Neuronal stem cell (in vitro differentiated cells): Measurements from ENCODE around the gene GET3.
"Not testable (repeated sequence)": the region's sequence is repeated elsewhere in the genome, so short reads cannot be mapped to it uniquely, and the experiment has no call there.

ENCODE experiments used
- DNase-seq: peaks from one replicate; pipeline ENCODE4 v3.0.0-alpha.2; 2013; ENCODE audit warnings: low spot score
- H2AFZ ChIP-seq: one replicate; pipeline ENCODE4 v1.6.1; 2013; ENCODE audit warnings: mild to moderate bottlenecking, low read length, inconsistent platforms
- H2AK5ac ChIP-seq: 2 replicates; pipeline ENCODE4 v1.6.1; 2013; ENCODE audit warnings: low read depth, mild to moderate bottlenecking, inconsistent platforms, low read length, moderate library complexity, mixed read lengths
- H2BK120ac ChIP-seq: 2 replicates; pipeline ENCODE4 v1.6.1; 2013; ENCODE audit warnings: low read depth, mild to moderate bottlenecking, inconsistent platforms, low read length, moderate library complexity, mixed read lengths
- H2BK12ac ChIP-seq: one replicate; pipeline ENCODE4 v1.6.1; 2013; ENCODE audit warnings: low read length, inconsistent platforms
- H2BK15ac ChIP-seq: 2 replicates; pipeline ENCODE4 v1.6.1; 2013; ENCODE audit warnings: mild to moderate bottlenecking, low read length, inconsistent platforms, mixed read lengths
- H2BK5ac ChIP-seq: one replicate; pipeline ENCODE4 v1.6.1; 2013; ENCODE audit warnings: inconsistent platforms, mild to moderate bottlenecking, low read length, moderate library complexity
- H3K14ac ChIP-seq: one replicate; pipeline ENCODE4 v1.6.1; 2013; ENCODE audit warnings: low read length, inconsistent platforms
- H3K18ac ChIP-seq: 2 replicates; pipeline ENCODE4 v1.6.1; 2013; ENCODE audit warnings: low read length, inconsistent platforms
- H3K23ac ChIP-seq: 2 replicates; pipeline ENCODE4 v1.6.1; 2013; ENCODE audit warnings: low read depth, mild to moderate bottlenecking, mixed read lengths, low read length, inconsistent platforms; ENCODE audit not compliant: poor library complexity
- H3K27ac ChIP-seq: replicated peaks from 3 replicates; pipeline ENCODE4 v1.5.1; 2013; ENCODE audit warnings: low read length, inconsistent platforms
- H3K27me3 ChIP-seq, 3 experiments: 2 replicates each; pipeline ENCODE4 v1.6.1; 2013; ENCODE audit warnings: low read length in 3 of 3, mild to moderate bottlenecking in 2 of 3, inconsistent platforms in 1 of 3, low read depth in 1 of 3, mixed read lengths in 1 of 3, moderate library complexity in 1 of 3; ENCODE audit not compliant: control insufficient read depth in 3 of 3, insufficient read depth in 3 of 3
- H3K36me3 ChIP-seq, 2 donors: replicated peaks in 1 of 2; 2 replicates each; pipeline ENCODE4 v1.6.1; 2013; ENCODE audit warnings: low read length in 2 of 2; ENCODE audit not compliant: control insufficient read depth in 2 of 2, insufficient read depth in 2 of 2
- H3K4ac ChIP-seq: 2 replicates; pipeline ENCODE4 v1.6.1; 2013; ENCODE audit warnings: inconsistent platforms, mild to moderate bottlenecking, low read length, moderate library complexity
- H3K4me1 ChIP-seq, 2 donors: 1 replicate in 1 of 2; 2 replicates in 1 of 2; pipeline ENCODE4 v1.6.1; 2013; ENCODE audit warnings: low read length in 2 of 2, low read depth in 1 of 2; ENCODE audit not compliant: control insufficient read depth in 2 of 2, insufficient read depth in 1 of 2
- H3K4me2 ChIP-seq: one replicate; pipeline ENCODE4 v1.6.1; 2013; ENCODE audit warnings: mild to moderate bottlenecking, low read length, inconsistent platforms; ENCODE audit not compliant: insufficient read depth, poor library complexity, severe bottlenecking
- H3K4me3 ChIP-seq, 2 donors: 2 replicates each; pipeline ENCODE4 v1.5.1; 2013; ENCODE audit warnings: low read length in 2 of 2, mild to moderate bottlenecking in 2 of 2, inconsistent platforms in 1 of 2, moderate library complexity in 1 of 2
- H3K79me1 ChIP-seq: one replicate; pipeline ENCODE4 v1.6.1; 2013; ENCODE audit warnings: low read depth, mild to moderate bottlenecking, inconsistent platforms, low read length, moderate library complexity
- H3K9ac ChIP-seq: one replicate; pipeline ENCODE4 v1.6.1; 2013; ENCODE audit warnings: mild to moderate bottlenecking, low read depth, low read length, inconsistent platforms; ENCODE audit not compliant: poor library complexity
- H3K9me3 ChIP-seq, 2 donors: replicated peaks in 1 of 2; 2 replicates each; pipeline versions ENCODE3 to v1.6.1; 2013; ENCODE audit warnings: low read length in 2 of 2, mild to moderate bottlenecking in 2 of 2, inconsistent platforms in 1 of 2, low read depth in 1 of 2, mixed read lengths in 1 of 2, moderate library complexity in 1 of 2; ENCODE audit not compliant: control insufficient read depth in 2 of 2, insufficient read depth in 1 of 2
- H4K8ac ChIP-seq: one replicate; pipeline ENCODE4 v1.6.1; 2013; ENCODE audit warnings: low read depth, mild to moderate bottlenecking, inconsistent platforms, low read length, moderate library complexity
- H4K91ac ChIP-seq: one replicate; pipeline ENCODE4 v1.6.1; 2013; ENCODE audit warnings: low read length, low read depth, mild to moderate bottlenecking, inconsistent platforms; ENCODE audit not compliant: poor library complexity
- WGBS, 2 donors: extraction: QIAGEN DNeasy Blood & Tissue Kit; methylation state at CpG; one replicate each; pipeline ENCODE4 v1.1.7; 2013; ENCODE audit warnings: missing lambda C conversion rate in 2 of 2, mixed read lengths in 1 of 2; ENCODE audit not compliant: insufficient read length in 2 of 2, insufficient replicate concordance in 1 of 2; ENCODE audit errors: extremely low coverage in 2 of 2; 5-methylcytosine and 5-hydroxymethylcytosine counted together

The GET3 gene

DNA sequence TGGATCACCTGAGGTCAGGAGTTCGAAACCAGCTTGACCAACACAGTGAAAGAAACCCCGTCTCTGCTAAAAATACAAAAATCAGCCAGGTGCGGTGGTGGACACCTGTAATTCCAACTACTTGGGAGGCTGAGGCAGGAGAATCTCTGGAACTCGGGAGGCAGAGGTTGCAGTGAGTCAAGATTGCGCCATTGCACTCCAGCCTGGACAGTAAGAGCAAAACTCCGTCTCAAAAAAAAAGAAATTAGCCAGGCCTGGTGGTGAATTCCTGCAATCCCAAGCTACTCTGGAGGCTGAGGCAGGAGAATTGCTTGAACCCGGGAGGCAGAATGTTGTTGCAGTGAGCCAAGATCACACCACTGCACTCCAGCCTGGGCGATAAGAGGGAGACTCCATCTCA, 28.7 kb upstream of the GET3 start:
- Histone ChIP-seq H4K91ac (no peak overlapping the region), H2BK15ac (no peak overlapping the region), H3K36me3 (peaks cover 50 to 93% of the 10 kb centered on the region in 2 donors), H3K23ac (no peak overlapping the region), H4K8ac (no peak overlapping the region), H3K4me2 (no peak overlapping the region), H3K4me1 (no peaks in the 10 kb centered on the region), H3K9me3 (peaks cover 2 to 3% of the 10 kb centered on the region in 2 donors), H2AK5ac (no peak overlapping the region), H3K9ac (no peak overlapping the region), H3K4ac (no peak overlapping the region), H3K4me3 (no peak overlapping the region), H2BK120ac (no peak overlapping the region), H3K14ac (no peak overlapping the region), H3K18ac (no peak overlapping the region), H3K27ac (no peak overlapping the region), H2BK5ac (no peak overlapping the region), H3K79me1 (peaks cover 10% of the 10 kb centered on the region), H2BK12ac (no peak overlapping the region), H3K27me3 (no peaks in the 10 kb centered on the region), H2AFZ (no peak overlapping the region)
- WGBS, 2 donors: no CpG with 5 or more reads among the region's 8 CpGs
- no peak for DNase-seq

DNA sequence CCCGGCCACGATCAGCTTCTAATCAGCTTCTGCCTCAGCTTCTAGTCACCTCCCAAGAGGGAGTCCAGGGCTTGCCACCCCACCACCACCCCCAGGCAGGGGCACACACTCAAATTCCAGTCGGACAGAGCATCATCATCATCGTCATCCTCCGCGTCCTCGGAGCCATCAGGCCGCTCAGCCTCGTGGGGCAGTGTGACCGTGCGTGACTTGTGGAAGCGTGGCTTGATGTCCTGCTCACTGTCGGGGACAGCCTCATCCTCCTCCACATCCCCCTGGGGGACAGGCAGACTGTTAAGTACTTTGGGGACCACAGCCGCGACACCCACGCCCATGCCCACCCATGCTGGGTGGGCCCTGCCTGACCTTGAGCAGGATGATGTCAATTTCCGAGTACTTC, 26.1 kb upstream of the GET3 start:
- Histone ChIP-seq H2AK5ac (no peak overlapping the region), H2BK5ac (no peak overlapping the region), H3K18ac (no peak overlapping the region), H3K4ac (no peak overlapping the region), H4K91ac (no peak overlapping the region), H3K4me3 (no peak overlapping the region), H2BK120ac (no peak overlapping the region), H3K27me3 (no peaks in the 10 kb centered on the region), H3K4me2 (no peak overlapping the region), H3K27ac (no peak overlapping the region), H2BK12ac (no peak overlapping the region), H3K4me1 (no peaks in the 10 kb centered on the region), H3K79me1 (peaks cover 8% of the 10 kb centered on the region), H2AFZ (no peak overlapping the region), H4K8ac (no peak overlapping the region), H3K14ac (no peak overlapping the region), H3K23ac (no peak overlapping the region), H3K36me3 (peaks cover 56 to 94% of the 10 kb centered on the region in 2 donors), H3K9ac (no peak overlapping the region), H3K9me3 (peaks cover 2 to 3% of the 10 kb centered on the region in 2 donors), H2BK15ac (no peak overlapping the region)
- WGBS, 2 donors: no CpG with 5 or more reads among the region's 17 CpGs
- no peak for DNase-seq

DNA sequence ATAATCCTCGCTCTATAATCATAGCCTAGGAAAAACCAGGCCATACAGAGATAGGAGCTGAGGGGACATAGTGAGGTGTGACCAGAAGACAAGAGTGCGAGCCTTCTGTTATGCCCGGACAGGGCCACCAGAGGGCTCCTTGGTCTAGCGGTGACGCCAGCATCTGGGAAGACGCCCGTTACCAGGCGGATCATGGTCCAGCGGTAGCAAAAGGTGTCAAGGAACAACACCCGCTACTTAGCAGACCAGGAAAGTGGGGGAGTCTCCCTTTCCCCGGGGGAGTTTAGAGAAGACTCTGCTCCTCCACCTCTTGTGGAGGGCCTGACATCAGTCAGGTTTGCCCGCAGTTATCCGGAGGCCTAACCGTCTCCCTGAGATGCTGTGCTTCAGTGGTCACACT, 25.2 kb upstream of the GET3 start:
- H4K91ac ChIP-seq, H2BK5ac ChIP-seq, H2BK120ac ChIP-seq, DNase-seq, H4K8ac ChIP-seq, H3K27ac ChIP-seq, H2AK5ac ChIP-seq, H3K27me3 ChIP-seq, H3K4me2 ChIP-seq, H3K18ac ChIP-seq, H2AFZ ChIP-seq, H2BK15ac ChIP-seq, H3K9me3 ChIP-seq, H3K9ac ChIP-seq, H2BK12ac ChIP-seq, H3K79me1 ChIP-seq, H3K23ac ChIP-seq, H3K4me1 ChIP-seq, H3K4ac ChIP-seq, H3K4me3 ChIP-seq, H3K14ac ChIP-seq: not testable (repeated sequence)
- no CpG with 5 or more reads among the region's 14 CpGs for WGBS, 2 donors
- peaks cover 54 to 94% of the 10 kb centered on the region in 2 donors for H3K36me3 ChIP-seq

DNA sequence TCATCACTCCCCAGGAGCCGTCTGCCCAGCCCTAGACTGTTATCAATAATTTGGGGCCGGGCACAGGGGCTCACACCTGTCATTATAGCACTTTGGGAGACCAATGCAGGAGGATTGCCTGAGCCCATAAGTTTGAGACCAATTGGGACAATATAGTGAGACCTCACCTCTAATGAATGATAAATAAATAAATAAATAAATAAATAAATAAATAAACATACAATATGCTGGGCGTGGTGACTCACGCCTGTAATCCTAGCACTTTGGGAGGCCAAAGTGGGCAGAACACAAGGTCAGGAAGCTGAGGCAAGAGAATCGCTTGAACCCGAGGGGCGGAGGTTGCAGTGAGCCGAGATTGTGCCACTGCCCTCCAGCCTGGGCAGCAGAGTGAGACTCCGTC, 24.0 kb upstream of the GET3 start:
- Histone ChIP-seq H3K36me3 (peaks cover 58 to 94% of the 10 kb centered on the region in 2 donors), H2BK120ac (peak overlapping the region; percentile 94)
- not testable (repeated sequence) for H3K4me3 ChIP-seq, DNase-seq, H3K4me1 ChIP-seq, H2BK12ac ChIP-seq, H2AFZ ChIP-seq, H4K8ac ChIP-seq, H4K91ac ChIP-seq, H3K4me2 ChIP-seq, H3K4ac ChIP-seq, H3K14ac ChIP-seq, H3K79me1 ChIP-seq, H3K27ac ChIP-seq, H3K18ac ChIP-seq, H3K23ac ChIP-seq, H2BK5ac ChIP-seq, H2AK5ac ChIP-seq, H3K9ac ChIP-seq, H3K9me3 ChIP-seq, H2BK15ac ChIP-seq, H3K27me3 ChIP-seq
- WGBS, 2 donors: no CpG with 5 or more reads among the region's 9 CpGs
